Measurements from ENCODE around the gene TOMM22. TPM values are rescaled to one million over a fixed set of nuclear protein-coding genes. Genes with fewer than 3 reads are reported as not detected.
A peak's percentile ranks its signal among the peaks of the same experiment; 100 is the strongest.

Gene TOMM22
- total RNA-seq, 1 donor from 2014 or later, result 19.3 TPM

DNA sequence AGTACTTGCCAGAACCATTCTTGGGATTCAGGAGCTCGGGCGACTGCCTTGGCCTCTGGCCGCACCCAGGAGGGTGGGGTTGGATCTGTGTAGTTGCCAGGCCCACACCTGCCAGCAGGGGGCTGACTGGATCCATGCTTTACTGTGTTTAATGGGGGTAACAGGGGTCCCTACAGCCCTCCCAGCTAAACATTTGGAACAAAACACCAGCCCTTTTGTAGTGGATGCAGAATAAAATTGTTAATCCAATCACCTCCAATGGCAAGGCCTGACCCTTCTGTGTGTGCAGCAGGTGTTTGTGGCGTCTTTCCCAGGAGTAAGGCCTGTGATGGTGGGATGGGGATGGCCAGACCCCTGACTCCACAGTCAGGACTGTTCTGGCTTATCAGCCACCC, 51.6 kb downstream of the TOMM22 start:
- Histone ChIP-seq H3K9me3 (no peaks in the 10 kb centered on the region), H3K4me1 (peaks cover 20 to 22% of the 10 kb centered on the region in 2 donors), H3K27me3 (no peaks in the 10 kb centered on the region), H3K27ac (peak overlapping the region; percentile 69 to 83), H3K4me3 (no peak overlapping the region), H3K36me3 (peaks cover 67 to 82% of the 10 kb centered on the region in 2 donors)
- no peak for DNase-seq (ENCODE audit: low spot score in 2 of 2)
- intact Hi-C loops (cut with DNase I), result no loop called here
- TF ChIP-seq, protein P1, sequence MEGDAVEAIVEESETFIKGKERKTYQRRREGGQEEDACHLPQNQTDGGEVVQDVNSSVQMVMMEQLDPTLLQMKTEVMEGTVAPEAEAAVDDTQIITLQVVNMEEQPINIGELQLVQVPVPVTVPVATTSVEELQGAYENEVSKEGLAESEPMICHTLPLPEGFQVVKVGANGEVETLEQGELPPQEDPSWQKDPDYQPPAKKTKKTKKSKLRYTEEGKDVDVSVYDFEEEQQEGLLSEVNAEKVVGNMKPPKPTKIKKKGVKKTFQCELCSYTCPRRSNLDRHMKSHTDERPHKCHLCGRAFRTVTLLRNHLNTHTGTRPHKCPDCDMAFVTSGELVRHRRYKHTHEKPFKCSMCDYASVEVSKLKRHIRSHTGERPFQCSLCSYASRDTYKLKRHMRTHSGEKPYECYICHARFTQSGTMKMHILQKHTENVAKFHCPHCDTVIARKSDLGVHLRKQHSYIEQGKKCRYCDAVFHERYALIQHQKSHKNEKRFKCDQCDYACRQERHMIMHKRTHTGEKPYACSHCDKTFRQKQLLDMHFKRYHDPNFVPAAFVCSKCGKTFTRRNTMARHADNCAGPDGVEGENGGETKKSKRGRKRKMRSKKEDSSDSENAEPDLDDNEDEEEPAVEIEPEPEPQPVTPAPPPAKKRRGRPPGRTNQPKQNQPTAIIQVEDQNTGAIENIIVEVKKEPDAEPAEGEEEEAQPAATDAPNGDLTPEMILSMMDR (IDR thresholded peaks at IDR 0.05), result peak; percentile 51 to 60 (median 53)

DNA sequence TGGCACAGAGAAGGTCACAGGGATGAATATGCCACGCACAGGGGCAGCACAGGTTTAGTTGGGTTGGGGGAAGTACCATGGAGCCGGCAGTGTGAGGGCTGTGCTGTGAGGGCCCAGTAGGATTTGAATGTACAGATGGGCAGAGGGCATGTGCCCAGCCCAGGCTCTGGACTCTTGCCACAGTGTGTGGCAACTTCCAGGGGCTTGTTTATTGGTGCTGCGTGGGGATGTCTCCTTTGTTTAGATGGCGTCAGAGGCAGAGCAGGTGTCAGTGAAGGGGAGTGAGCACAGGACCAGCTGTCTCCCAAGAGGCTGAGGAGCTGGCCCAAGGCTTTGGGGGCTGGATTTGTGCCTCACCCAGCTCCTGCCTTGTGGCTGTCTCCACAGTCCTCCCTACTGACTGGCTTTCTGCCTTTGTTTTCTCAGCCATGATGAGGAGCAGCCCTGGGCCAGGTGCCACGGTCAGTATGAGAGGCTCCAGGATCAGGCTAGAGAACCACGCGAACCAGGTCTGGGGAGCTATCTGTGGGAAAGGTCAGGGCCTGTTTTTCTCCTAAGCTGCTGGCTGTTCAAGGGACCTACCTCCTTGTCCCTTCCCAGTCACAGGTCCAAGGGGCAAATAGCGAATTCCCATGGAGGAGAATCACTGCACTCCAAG, 52.1 kb downstream of the TOMM22 start:
- intact Hi-C loops (cut with DNase I), result no loop called here
- Histone ChIP-seq H3K4me3 (no peak overlapping the region), H3K36me3 (peaks cover 67 to 82% of the 10 kb centered on the region in 2 donors), H3K27ac (peak overlapping the region; percentile 69 to 83), H3K27me3 (no peaks in the 10 kb centered on the region), H3K4me1 (peaks cover 20 to 22% of the 10 kb centered on the region in 2 donors), H3K9me3 (no peaks in the 10 kb centered on the region)
- TF ChIP-seq, protein P1 (IDR thresholded peaks at IDR 0.05), result no peak
- no peak for DNase-seq (ENCODE audit: low spot score in 2 of 2)

DNA sequence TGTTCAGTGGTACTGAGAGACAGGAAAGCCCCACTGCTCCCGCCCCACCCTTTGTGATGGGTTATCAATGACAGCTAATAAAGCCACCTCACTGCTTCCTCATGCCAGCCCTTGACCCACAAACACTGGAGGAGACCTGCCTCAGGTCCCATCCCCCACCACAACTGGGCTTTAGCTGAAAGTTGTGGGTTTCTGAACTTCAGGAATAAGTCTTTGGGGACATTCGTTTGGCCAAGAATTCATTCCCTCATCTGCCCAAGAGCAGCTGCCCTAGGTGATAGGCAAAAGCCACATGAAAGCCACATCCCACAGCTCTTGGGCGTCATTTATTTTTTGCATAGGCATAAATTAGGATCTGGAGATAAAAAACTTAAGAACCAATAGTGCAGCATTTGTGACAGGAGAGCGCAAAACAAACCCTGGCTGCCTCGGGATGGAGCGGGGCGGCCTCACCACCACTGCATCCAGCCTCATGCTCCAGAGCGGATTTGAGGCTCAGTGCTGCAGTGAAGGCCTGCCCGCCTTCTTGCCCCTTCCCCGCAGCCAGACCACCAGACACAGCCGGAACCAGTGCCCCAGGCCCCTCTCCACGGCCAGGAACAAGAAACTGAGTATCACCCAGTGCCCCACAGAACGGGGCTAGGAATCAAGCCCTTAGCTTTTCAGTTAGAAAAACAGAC, 52.8 kb downstream of the TOMM22 start:
- Histone ChIP-seq H3K4me1 (peaks cover 20 to 22% of the 10 kb centered on the region in 2 donors), H3K36me3 (peaks cover 67 to 82% of the 10 kb centered on the region in 2 donors), H3K9me3 (no peaks in the 10 kb centered on the region), H3K27me3 (no peaks in the 10 kb centered on the region), H3K4me3 (no peak overlapping the region), H3K27ac (peak overlapping the region; percentile 69 to 83)
- DNase-seq (ENCODE audit: low spot score in 2 of 2), result no peak
- intact Hi-C loops (cut with DNase I), result no loop called here
- TF ChIP-seq, protein P1 (IDR thresholded peaks at IDR 0.05), result no peak

Other genes starting within 250 kb of the TOMM22 start
- gene KCNJ4, start 226.8 kb upstream of the TOMM22 start, total RNA-seq, result not detected
- gene KDELR3, start 213.9 kb upstream of the TOMM22 start, total RNA-seq, result 11.8 TPM
- gene DDX17, start 175.6 kb upstream of the TOMM22 start, total RNA-seq, result 837 TPM
- not detected for gene DMC1, start 111.8 kb upstream of the TOMM22 start, total RNA-seq
- gene FAM227A, start 25.6 kb upstream of the TOMM22 start, total RNA-seq, result 0.43 TPM
- 14.0 TPM for gene CBY1, start 25.3 kb upstream of the TOMM22 start, total RNA-seq
- gene JOSD1, start 19.0 kb downstream of the TOMM22 start, total RNA-seq, result 153 TPM
- gene GTPBP1, start 24.0 kb downstream of the TOMM22 start, total RNA-seq, result 89.5 TPM
- 896 TPM for gene SUN2, start 74.0 kb downstream of the TOMM22 start, total RNA-seq
- gene DNAL4, start 112.2 kb downstream of the TOMM22 start, total RNA-seq, result 18.0 TPM
- 46.3 TPM for gene NPTXR, start 162.1 kb downstream of the TOMM22 start, total RNA-seq
- gene CBX6, start 190.3 kb downstream of the TOMM22 start, total RNA-seq, result 159 TPM